Tongue (tissue), 2 donors: Measurements from ENCODE around the gene PPIE. TPM values are rescaled to one million over a fixed set of nuclear protein-coding genes. Genes with fewer than 3 reads are reported as not detected.
A peak's percentile ranks its signal among the peaks of the same experiment; 100 is the strongest.

ENCODE experiments used
- DNase-seq: peaks from one replicate; pipeline ENCODE4 v3.0.0-alpha.2; 2015
- total RNA-seq: library from RNA; depleted of rRNA; stranded (reverse); fragments of >200 nt; gene quantifications from one replicate; pipeline ENCODE4 v1.2.3, GENCODE V29; 2014

Gene PPIE
- total RNA-seq = 31.2 TPM

DNA sequence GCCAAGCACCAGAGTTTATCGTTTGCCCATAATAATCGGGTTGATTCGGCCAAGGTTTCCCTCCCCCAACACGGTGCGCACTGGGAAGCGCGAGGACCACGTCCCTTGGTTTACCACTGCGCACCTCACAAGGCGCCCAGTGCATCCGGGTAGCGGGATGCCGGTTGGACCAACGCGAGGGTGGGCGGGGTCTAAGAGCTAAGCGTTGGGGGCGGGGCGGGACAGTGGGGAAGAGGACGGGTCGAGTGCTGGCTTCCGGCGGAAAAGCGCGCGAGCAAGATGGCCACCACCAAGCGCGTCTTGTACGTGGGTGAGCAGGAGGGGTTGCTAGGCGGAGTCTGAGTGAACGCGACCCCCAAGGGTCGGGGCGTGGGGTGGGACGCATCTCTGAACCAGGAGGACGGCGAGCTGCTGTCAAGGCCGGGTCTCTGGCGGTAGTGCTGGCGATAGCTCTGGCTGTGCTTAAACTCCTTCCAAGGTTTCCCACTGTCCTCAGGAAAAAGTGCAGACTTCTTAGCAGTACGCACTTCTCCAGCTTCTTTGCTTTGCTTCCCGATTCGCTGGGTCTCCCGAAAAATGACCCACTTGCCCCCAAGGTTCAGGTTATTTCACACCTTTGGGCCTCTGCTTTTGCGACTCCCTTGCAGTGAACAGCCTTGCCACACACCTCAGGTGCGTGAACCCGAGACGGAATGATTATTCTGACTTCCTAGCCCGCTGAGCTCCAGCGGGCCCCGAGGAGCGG is at the start of gene PPIE:
Gene PPIE (plus strand): TSS at position 261 of the 745 bp plus-strand sequence. CDS start 19 bp downstream, at position 280.
- peak; percentile 96 for DNase-seq

- no peak for DNase-seq
These were observed 49.5 kb upstream of the PPIE start for GRCh38 chr1:39689214-39689613.

GRCh38 chr1:39689635-39690034 is 49.0 kb upstream of the PPIE start:
- no peak for DNase-seq

- no peak for DNase-seq
These were observed 48.5 kb upstream of the PPIE start for GRCh38 chr1:39690225-39690624.

DNA sequence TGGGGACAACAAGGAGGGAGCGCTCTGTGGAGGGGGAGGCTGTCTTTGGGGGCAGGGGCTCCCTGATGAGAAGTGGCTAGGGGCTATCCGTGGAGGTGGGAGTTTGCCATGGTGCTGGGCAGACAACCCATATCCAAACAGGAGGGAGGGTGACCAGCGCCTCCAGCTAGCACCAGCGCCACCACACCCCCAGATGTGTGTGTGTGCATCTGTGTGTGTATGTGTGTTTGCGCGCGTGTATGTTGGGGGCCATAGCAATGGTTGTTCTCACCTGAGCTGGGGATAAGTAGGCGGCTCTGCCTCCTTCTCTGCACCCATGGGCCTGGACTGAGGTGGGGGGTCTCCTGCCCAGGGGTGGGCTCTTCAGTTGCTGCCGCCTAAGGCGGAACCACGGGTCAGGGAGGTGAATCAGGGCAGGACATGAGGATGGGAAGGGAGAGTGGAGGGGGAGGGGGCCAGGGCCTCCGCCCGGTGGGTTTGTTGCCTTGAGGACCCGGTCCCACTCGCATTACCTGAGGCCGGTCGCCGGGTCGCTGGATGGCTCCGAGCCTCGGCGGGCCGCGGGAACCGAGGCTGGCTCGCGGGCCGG is 47.8 kb upstream of the PPIE start:
- DNase-seq = no peak

- DNase-seq = peak; percentile 95
These were observed 47.1 kb upstream of the PPIE start, which contains the start of gene HPCAL4 for GRCh38 chr1:39691383-39692151. Gene HPCAL4 (minus strand): TSS chr1:39691433. CDS start chr1:39684603, 6,830 bp downstream.

DNA sequence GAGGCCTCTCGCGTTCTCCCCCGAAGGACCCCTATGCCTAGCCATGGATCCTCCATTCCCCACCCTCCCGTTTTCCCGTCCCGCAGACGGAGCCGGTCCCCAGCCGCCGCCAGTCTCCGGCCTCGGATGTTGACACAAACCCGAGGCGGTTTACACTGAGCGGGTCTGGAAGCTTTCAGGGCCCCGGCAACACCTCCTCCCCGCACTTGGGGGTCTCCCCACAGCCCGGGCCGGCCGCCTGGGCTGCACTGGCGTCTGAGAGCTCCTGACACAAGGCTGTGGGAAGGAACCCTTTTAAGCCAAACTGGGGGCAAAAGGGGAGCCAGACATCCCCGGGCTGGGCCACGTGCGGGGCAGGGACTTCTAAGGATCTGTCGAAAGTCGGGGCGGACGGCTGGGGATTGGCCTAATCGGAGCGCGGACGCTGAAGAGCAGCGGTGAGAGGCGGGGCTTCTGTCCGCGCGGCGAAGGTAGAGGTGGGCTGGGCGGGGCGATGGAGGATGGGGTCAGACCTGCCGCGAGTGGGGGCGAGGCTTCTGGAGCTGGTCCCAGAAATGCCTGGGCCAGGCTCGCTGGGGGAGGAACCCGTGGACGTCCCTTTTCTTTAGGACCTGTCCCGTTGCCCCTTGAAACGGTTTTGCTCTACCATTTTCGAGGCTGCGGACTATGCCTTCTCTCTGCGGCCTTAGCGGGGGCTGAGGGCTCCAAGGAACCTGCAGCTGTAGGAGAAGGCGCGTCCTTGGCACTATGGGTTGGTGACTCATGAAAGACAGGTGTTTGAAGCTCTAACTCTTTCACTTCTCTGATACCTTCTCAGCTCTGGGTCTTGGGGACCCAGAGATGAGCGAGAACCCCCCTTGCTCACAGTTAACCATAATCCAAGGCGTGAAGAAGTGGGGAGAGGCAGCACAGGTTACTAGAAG is 46.3 kb upstream of the PPIE start:
- DNase-seq = peak; percentile 31

DNA sequence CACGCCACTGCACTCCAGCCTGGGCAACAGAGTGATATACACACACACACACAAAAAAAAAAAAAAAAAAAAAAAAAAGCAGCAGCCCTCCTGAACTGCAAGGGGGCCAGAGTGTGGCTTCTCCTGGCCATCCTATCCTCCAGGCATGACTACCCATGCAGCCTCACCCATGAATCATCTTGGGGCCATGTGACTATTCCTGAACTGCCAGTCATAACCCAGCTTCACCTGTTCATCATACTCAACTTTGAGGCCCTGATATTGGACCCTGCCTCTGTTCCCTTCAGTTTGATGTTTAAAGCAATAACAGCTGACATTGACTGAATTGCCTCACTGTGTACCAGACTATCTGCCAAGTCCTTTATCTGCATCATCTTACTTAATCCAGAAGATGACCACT is 44.7 kb upstream of the PPIE start:
- DNase-seq = peak; percentile 45

GRCh38 chr1:39695016-39695415 is 43.7 kb upstream of the PPIE start:
- no peak for DNase-seq

DNA sequence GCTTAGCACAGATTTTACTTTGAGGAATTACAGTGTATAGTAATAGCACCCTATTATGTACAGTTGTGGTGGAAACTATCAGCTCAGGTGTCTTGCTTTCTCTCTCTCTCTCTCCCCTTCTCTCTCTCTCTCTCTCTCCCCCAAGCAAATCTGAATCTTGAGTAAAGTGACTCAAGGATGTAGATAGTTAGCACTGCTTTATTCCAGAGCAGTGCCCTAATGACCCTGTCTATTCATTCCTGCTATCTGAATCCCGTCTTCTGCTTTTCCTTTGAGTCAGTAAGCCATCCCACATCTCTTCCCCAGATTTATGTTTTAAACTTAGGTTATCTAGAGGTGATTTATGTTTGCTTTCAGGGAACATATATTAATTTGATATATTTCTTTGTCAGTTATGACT is 42.2 kb upstream of the PPIE start:
- no peak for DNase-seq

- DNase-seq = no peak
These were observed 40.1 kb upstream of the PPIE start for GRCh38 chr1:39698568-39698967.

- DNase-seq = no peak
These were observed 39.3 kb upstream of the PPIE start for GRCh38 chr1:39699419-39699818.

- DNase-seq = no peak
These were observed 38.3 kb upstream of the PPIE start for GRCh38 chr1:39700348-39700747.

DNA sequence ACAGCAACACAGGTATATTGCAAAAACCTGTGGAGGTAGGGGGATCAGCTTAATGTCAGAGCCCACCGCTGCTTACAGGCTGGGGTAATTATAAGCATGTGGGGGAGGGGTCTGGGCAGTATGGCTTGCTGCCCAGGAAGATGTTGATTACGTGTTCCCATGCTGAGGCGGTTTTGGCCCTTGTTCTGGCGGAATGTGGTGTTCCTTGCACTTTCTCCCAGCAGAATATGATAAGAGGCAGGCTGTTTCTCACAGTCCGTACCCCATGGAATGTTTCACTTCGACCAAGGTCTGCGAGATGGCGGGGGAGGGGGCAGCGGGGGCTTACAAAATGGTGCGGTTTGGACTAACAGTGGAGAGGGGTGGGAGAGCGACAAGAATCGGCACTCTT is 37.6 kb upstream of the PPIE start:
- DNase-seq = peak; percentile 28

- DNase-seq = no peak
These were observed 33.9 kb upstream of the PPIE start for GRCh38 chr1:39704757-39705156.

- DNase-seq = no peak
These were observed 31.2 kb upstream of the PPIE start for GRCh38 chr1:39707506-39707905.

DNA sequence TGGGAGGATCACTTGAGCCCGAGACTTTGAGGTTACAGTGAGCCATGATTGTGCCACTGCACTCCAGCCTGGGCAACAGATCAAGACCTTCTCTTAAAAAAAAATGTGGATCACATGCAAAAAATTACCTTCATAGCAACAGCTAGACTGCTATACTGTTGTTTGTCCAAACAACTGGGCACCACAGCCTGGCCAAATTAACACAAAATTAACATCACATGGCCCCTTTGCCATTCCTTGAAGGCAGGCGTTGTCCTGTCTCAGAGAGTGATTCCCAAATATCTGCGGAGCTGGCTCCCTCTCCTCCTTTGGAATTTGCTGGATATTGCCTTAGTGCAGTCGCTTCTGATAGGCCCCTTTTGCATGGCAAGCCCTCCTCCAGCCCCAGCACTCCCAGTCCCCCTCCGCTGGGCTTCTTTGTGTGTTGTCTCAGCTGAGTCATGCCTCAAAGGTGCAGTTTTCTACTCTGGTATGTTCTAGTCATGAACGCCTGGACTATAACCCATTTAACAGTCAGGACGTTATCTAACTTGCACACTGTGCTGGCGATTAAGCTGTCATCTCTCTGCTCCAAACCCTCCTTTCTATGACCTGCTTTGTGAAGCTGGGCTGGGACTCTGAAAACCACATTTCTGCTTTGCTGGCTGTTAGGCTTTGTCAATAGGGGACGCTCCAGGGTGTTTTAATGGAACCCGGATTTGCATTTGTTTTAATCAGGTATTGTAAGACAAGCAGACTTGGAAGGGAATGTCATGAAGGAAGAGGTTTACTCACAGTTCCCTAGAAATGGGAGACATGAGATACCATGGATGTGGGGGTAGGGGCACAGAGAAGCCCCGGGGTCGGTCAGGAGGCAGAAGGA is 27.3 kb upstream of the PPIE start:
- no peak for DNase-seq

DNA sequence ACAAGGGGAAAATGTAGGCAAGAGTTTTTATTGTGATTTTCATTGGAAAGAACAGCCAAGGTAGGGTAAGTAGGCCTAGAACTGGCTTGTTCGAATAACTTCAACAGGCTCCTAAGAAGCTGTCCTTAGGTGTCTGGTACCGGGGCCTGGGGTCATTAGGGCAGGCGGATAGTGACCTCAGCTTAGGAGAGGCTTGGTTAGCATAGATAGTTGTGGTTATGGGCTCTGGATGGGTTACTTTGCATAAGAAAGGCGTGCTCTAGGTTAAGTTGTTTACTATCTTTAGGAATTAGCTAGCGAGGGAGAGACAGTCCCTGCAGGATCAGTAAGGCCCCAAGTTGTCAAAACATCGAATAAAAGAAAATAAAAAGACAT is 26.7 kb upstream of the PPIE start:
- DNase-seq = no peak

DNA sequence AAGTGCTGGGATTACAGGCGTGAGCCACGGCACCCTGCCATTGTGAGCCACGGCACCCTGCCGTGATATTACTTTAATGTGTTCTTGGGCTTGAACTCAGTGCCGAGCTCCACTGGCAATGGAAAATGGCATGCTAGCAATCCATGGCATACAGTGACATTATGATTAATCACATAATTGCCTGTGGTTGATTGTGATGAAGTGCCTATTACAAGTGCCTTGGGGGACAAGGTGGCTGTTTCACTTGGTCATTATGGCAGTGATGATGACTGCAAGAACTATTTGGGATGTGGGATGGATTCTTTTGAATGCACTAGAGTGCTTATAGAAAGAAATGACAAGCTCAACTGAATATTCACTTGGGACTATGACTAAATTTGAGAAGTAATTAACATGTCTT is 25.1 kb upstream of the PPIE start:
- DNase-seq = no peak

GRCh38 chr1:39717809-39718208 is 20.9 kb upstream of the PPIE start:
- DNase-seq = no peak
